PFSK-1 (cell line): ENCODE measurements around the gene RPS28.

Source experiments
- POLR2AphosphoS5 ChIP-seq: IDR thresholded peaks from 2 replicates; pipeline ENCODE4 v1.6.1; 2012; ENCODE audit warnings: low read depth, mild to moderate bottlenecking, control low read depth, low read length, moderate library complexity
- SIN3A ChIP-seq: IDR thresholded peaks from 2 replicates; pipeline ENCODE4 v1.6.1; 2012; ENCODE audit warnings: mild to moderate bottlenecking, low read length, moderate library complexity, borderline replicate concordance; ENCODE audit not compliant: insufficient read depth
- TF ChIP-seq, protein P1 (sequence below), 2 experiments: IDR thresholded peaks; 2 replicates each; pipeline versions ENCODE4 v1.6.1 to v1.8.0; 2011 to 2012; ENCODE audit warnings: low read depth in 2 of 2, low read length in 2 of 2, control low read depth in 1 of 2, inconsistent platforms in 1 of 2, mild to moderate bottlenecking in 1 of 2, moderate library complexity in 1 of 2; ENCODE audit not compliant: insufficient read depth in 1 of 2

DNA sequence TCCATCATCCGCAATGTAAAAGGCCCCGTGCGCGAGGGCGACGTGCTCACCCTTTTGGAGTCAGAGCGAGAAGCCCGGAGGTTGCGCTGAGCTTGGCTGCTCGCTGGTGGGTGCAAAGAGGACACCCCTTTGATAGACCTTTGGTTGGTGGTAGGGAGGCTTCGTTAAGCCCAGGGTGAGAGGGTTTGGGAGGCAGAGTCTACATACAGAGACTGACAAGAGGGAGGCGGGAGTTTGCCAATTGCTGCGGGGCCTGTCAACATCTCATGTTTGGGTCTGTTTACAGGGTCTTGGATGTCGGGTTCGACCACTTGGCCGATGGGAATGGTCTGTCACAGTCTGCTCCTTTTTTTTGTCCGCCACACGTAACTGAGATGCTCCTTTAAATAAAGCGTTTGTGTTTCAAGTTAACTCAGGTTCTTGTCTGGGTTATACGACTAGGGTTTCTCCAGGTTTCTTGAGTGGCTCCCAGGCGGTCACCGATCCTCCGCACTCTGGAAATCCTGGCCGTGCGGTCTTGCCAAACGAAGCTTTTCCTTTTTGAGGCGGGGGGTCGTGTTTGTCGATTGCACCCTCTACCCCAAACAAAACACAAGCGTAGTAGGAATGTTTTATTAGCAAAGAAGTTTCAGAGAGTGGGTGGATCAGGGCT, 816 bp downstream of the RPS28 start:
- TF ChIP-seq POLR2AphosphoS5 (no peak), SIN3A (no peak)
- TF ChIP-seq, protein P1, sequence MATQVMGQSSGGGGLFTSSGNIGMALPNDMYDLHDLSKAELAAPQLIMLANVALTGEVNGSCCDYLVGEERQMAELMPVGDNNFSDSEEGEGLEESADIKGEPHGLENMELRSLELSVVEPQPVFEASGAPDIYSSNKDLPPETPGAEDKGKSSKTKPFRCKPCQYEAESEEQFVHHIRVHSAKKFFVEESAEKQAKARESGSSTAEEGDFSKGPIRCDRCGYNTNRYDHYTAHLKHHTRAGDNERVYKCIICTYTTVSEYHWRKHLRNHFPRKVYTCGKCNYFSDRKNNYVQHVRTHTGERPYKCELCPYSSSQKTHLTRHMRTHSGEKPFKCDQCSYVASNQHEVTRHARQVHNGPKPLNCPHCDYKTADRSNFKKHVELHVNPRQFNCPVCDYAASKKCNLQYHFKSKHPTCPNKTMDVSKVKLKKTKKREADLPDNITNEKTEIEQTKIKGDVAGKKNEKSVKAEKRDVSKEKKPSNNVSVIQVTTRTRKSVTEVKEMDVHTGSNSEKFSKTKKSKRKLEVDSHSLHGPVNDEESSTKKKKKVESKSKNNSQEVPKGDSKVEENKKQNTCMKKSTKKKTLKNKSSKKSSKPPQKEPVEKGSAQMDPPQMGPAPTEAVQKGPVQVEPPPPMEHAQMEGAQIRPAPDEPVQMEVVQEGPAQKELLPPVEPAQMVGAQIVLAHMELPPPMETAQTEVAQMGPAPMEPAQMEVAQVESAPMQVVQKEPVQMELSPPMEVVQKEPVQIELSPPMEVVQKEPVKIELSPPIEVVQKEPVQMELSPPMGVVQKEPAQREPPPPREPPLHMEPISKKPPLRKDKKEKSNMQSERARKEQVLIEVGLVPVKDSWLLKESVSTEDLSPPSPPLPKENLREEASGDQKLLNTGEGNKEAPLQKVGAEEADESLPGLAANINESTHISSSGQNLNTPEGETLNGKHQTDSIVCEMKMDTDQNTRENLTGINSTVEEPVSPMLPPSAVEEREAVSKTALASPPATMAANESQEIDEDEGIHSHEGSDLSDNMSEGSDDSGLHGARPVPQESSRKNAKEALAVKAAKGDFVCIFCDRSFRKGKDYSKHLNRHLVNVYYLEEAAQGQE (IDR thresholded peaks at IDR 0.05; ENCODE audit: insufficient read depth in 1 of 2, low read depth in 2 of 2, low read length in 2 of 2): no peak
